ENCODE results near the gene SSBP4. TPM values are rescaled to one million over a fixed set of nuclear protein-coding genes. Genes with fewer than 3 reads are reported as not detected.

The SSBP4 gene
- total and polyA plus RNA-seq, 3 experiments from 2014 or later: 108 to 131 (median 111) TPM

DNA sequence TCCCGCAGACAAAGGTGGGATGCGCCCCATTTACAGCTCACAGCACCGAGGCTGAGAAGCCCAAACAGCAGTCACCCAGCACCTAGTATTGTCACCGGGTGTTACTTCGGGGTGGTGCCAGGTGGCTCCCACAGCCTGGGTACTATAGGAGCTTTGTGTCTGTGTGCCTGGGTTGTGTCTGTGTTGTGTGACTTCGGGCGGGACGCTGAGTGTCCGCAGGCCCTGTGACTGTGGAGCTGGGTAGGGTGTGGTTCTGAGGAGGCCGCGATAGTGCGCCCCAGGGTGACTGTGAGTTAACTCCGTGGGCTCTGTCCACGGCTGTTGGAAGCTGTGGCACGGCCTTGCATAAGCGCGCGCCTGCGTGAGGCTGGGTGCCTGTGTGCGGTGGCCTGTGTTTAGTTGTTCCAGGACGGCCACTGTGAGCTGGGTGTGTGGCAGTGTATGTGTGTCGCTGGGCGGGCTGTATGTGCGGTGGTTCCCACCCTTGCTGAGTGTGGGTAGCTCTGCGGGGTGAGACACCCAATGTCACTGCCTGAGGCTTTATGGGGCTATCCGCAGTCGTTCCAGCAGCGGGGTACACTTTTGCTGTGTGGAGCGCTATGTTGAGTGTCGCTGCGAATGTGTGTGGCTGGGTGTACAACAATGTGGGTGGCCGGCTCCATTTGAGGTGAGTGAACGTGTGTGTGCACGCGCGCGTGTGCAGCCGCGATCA lies 559 bp upstream of the SSBP4 start:
- DNase-seq: peak in 4 of 5 donors; percentile 40 to 77 (median 62)
- ChIA-PET CTCF (interaction anchor here (1.0 to 10.5 kb wide), 12 partner anchors 8 to 413 kb away, joined by 3 to 100 read pairs (median 6); partner anchors contain the start of gene UPF1), POLR2A (interaction anchor here (1.0 to 8.3 kb wide), 7 partner anchors 9 to 213 kb away, joined by 3 to 97 read pairs (median 7); partner anchors contain the start of genes ISYNA1 and JUND)
- Mint-ChIP-seq H3K27me3 (peaks cover 0 to 6% of the 10 kb centered on the region in 2 donors), H3K9me3 (no peaks in the 10 kb centered on the region), H3K27ac (peak overlapping the region; percentile 92 to 100 (median 96)), H3K4me3 (peak overlapping the region; percentile 84 to 91 (median 88)), H3K36me3 (peaks cover 0 to 5% (median 0%) of the 10 kb centered on the region in 3 donors), H3K4me1 (peaks cover 67 to 85% (median 85%) of the 10 kb centered on the region in 3 donors)
- peak overlapping the region; percentile 83 for H3K27ac ChIP-seq (ENCODE audit: low read depth, low read length)
- peaks cover 83% of the 10 kb centered on the region for H3K4me1 ChIP-seq (ENCODE audit: insufficient read depth, low read length)
- peaks cover 4% of the 10 kb centered on the region for H3K27me3 ChIP-seq (ENCODE audit: insufficient read depth, low read length, poor library complexity, severe bottlenecking)
- no peaks in the 10 kb centered on the region for H3K9me3 ChIP-seq (ENCODE audit: low read length)
- peak overlapping the region; percentile 81 for H3K4me3 ChIP-seq (ENCODE audit: low read length)
- H3K36me3 ChIP-seq (ENCODE audit: insufficient read depth, low read length): no peaks in the 10 kb centered on the region

- peaks cover 63 to 88% (median 81%) of the 10 kb centered on the region in 3 donors for H3K4me1 Mint-ChIP-seq
- CTCF ChIA-PET: interaction anchor here (0.8 to 10.5 kb wide), 10 partner anchors 9 to 141 kb away, joined by 3 to 100 read pairs (median 8); no protein-coding TSS in a partner anchor
- H3K27ac ChIP-seq (ENCODE audit: low read depth, low read length): peak overlapping the region; percentile 83
Measured at GRCh38 chr19:18419699-18420460, 682 bp downstream of the SSBP4 start.

GRCh38 chr19:18420930-18421329 lies 1.7 kb downstream of the SSBP4 start:
- Mint-ChIP-seq H3K4me3 (peak overlapping the region; percentile 90 to 98 (median 94)), H3K4me1 (peaks cover 67 to 87% (median 75%) of the 10 kb centered on the region in 3 donors), H3K27ac (peak overlapping the region; percentile 92 to 99 (median 95)), H3K36me3 (peaks cover 0 to 5% (median 0%) of the 10 kb centered on the region in 3 donors), H3K27me3 (peaks cover 0 to 6% of the 10 kb centered on the region in 2 donors), H3K9me3 (no peaks in the 10 kb centered on the region)
- H3K4me1 ChIP-seq (ENCODE audit: insufficient read depth, low read length): peaks cover 74% of the 10 kb centered on the region
- H3K9me3 ChIP-seq (ENCODE audit: low read length): no peaks in the 10 kb centered on the region
- peak overlapping the region; percentile 83 for H3K27ac ChIP-seq (ENCODE audit: low read depth, low read length)
- POLR2A ChIA-PET: interaction anchor here (0.6 to 8.3 kb wide), 3 partner anchors 14 to 149 kb away, joined by 4 to 97 read pairs (median 42); partner anchors contain the start of gene JUND
- peak in 1 of 5 donors; percentile 41 for DNase-seq
- H3K27me3 ChIP-seq (ENCODE audit: insufficient read depth, low read length, poor library complexity, severe bottlenecking): peaks cover 4% of the 10 kb centered on the region
- peak overlapping the region; percentile 47 for H3K4me3 ChIP-seq (ENCODE audit: low read length)
- CTCF ChIA-PET: interaction anchor here (0.8 to 3.9 kb wide), 5 partner anchors 8 to 142 kb away, joined by 3 to 20 read pairs (median 4); no protein-coding TSS in a partner anchor
- H3K36me3 ChIP-seq (ENCODE audit: insufficient read depth, low read length): no peaks in the 10 kb centered on the region

More at GRCh38 chr19:18419699-18420460, 682 bp downstream of the SSBP4 start:
- Histone ChIP-seq H3K4me3 (ENCODE audit: low read length) (peak overlapping the region; percentile 47), H3K9me3 (ENCODE audit: low read length) (no peaks in the 10 kb centered on the region), H3K4me1 (ENCODE audit: insufficient read depth, low read length) (peaks cover 80% of the 10 kb centered on the region), H3K27me3 (ENCODE audit: insufficient read depth, low read length, poor library complexity, severe bottlenecking) (peaks cover 4% of the 10 kb centered on the region), H3K36me3 (ENCODE audit: insufficient read depth, low read length) (no peaks in the 10 kb centered on the region)
- Mint-ChIP-seq H3K27me3 (peaks cover 0 to 6% of the 10 kb centered on the region in 2 donors), H3K36me3 (peaks cover 0 to 5% (median 0%) of the 10 kb centered on the region in 3 donors), H3K27ac (peak overlapping the region; percentile 92 to 99 (median 96)), H3K4me3 (peak overlapping the region; percentile 90 to 98 (median 94)), H3K9me3 (no peaks in the 10 kb centered on the region)
- peak; percentile 30 to 77 (median 45) for DNase-seq
- POLR2A ChIA-PET: interaction anchor here (0.6 to 8.3 kb wide), 9 partner anchors 8 to 783 kb away, joined by 3 to 97 read pairs (median 6); partner anchors contain the start of genes ISYNA1, JUND and NR2C2AP

DNA sequence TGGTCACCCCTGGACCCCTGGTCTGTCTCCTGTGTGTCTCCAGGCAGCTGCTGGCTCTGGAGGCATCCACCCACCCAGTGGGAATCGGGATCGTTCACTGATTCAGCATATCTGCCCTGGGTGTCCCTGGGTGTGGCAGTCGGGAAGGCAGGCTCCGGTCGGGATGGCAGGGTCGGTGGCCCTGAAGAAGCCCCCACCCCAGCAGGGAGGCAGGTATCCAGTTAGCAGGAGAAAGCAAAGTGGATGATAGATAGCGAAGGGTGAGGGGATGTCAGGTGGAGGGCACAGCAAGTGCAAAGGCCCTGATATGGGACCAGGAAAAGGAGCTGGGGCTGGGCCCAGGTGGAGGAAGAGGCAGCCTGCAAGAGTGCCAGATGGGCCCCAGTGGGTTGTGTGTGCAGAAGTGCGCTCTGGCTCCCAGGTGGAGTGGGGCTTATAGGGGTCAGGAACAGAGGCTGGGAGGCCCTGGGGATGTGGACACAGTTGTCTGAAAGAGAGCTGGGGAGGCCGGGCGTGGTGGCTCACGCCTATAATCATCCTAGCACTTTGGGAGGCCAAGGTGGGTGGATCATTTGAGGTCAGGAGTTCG lies 2.3 kb downstream of the SSBP4 start:
- POLR2A ChIA-PET: interaction anchor here (0.6 to 8.3 kb wide), 3 partner anchors 14 to 149 kb away, joined by 4 to 97 read pairs (median 42); partner anchors contain the start of gene JUND
- CTCF ChIA-PET: interaction anchor here (0.9 to 1.5 kb wide), 4 partner anchors 11 to 33 kb away, joined by 3 to 6 read pairs (median 3); no protein-coding TSS in a partner anchor
- peak overlapping the region; percentile 90 to 98 (median 94) for H3K4me3 Mint-ChIP-seq

GRCh38 chr19:18422530-18423191 lies 3.5 kb downstream of the SSBP4 start:
- peaks cover 0 to 2% of the 10 kb centered on the region in 2 donors for H3K27me3 Mint-ChIP-seq
- peak in 4 of 5 donors; percentile 31 to 70 (median 44) for DNase-seq
- H3K4me1 ChIP-seq (ENCODE audit: insufficient read depth, low read length): peaks cover 59% of the 10 kb centered on the region
- H3K9me3 Mint-ChIP-seq: no peaks in the 10 kb centered on the region
- H3K27ac Mint-ChIP-seq: peak overlapping the region; percentile 92 to 99 (median 96)
- ChIA-PET POLR2A (interaction anchor here (6.5 kb wide), 1 partner anchor 13 kb away, joined by 42 read pairs; no protein-coding TSS in a partner anchor), CTCF (interaction anchor here (0.9 to 1.8 kb wide), 5 partner anchors 12 to 150 kb away, joined by 3 to 13 read pairs (median 5); partner anchors contain the start of gene UBA52)
- H3K4me3 ChIP-seq (ENCODE audit: low read length): peak overlapping the region; percentile 44
- peak overlapping the region; percentile 47 for H3K27ac ChIP-seq (ENCODE audit: low read depth, low read length)
- H3K36me3 Mint-ChIP-seq: peaks cover 0 to 5% (median 0%) of the 10 kb centered on the region in 3 donors
- no peaks in the 10 kb centered on the region for H3K36me3 ChIP-seq (ENCODE audit: insufficient read depth, low read length)
- H3K27me3 ChIP-seq (ENCODE audit: insufficient read depth, low read length, poor library complexity, severe bottlenecking): peaks cover 4% of the 10 kb centered on the region
- H3K9me3 ChIP-seq (ENCODE audit: low read length): no peaks in the 10 kb centered on the region
- peak overlapping the region; percentile 77 to 98 (median 93) for H3K4me3 Mint-ChIP-seq
- H3K4me1 Mint-ChIP-seq: peaks cover 61 to 87% (median 62%) of the 10 kb centered on the region in 3 donors

More for the DNA sequence above, 2.3 kb downstream of the SSBP4 start:
- Mint-ChIP-seq H3K27ac (peak overlapping the region; percentile 92 to 99 (median 95)), H3K9me3 (no peaks in the 10 kb centered on the region), H3K27me3 (peaks cover 0 to 2% of the 10 kb centered on the region in 2 donors), H3K4me1 (peaks cover 65 to 86% (median 72%) of the 10 kb centered on the region in 3 donors), H3K36me3 (peaks cover 0 to 5% (median 0%) of the 10 kb centered on the region in 3 donors)
- no peaks in the 10 kb centered on the region for H3K36me3 ChIP-seq (ENCODE audit: insufficient read depth, low read length)
- peak overlapping the region; percentile 83 for H3K27ac ChIP-seq (ENCODE audit: low read depth, low read length)
- no peaks in the 10 kb centered on the region for H3K9me3 ChIP-seq (ENCODE audit: low read length)
- no peak overlapping the region for H3K4me3 ChIP-seq (ENCODE audit: low read length)
- DNase-seq: peak in 1 of 5 donors; percentile 47
- peaks cover 4% of the 10 kb centered on the region for H3K27me3 ChIP-seq (ENCODE audit: insufficient read depth, low read length, poor library complexity, severe bottlenecking)
- peaks cover 69% of the 10 kb centered on the region for H3K4me1 ChIP-seq (ENCODE audit: insufficient read depth, low read length)

DNA sequence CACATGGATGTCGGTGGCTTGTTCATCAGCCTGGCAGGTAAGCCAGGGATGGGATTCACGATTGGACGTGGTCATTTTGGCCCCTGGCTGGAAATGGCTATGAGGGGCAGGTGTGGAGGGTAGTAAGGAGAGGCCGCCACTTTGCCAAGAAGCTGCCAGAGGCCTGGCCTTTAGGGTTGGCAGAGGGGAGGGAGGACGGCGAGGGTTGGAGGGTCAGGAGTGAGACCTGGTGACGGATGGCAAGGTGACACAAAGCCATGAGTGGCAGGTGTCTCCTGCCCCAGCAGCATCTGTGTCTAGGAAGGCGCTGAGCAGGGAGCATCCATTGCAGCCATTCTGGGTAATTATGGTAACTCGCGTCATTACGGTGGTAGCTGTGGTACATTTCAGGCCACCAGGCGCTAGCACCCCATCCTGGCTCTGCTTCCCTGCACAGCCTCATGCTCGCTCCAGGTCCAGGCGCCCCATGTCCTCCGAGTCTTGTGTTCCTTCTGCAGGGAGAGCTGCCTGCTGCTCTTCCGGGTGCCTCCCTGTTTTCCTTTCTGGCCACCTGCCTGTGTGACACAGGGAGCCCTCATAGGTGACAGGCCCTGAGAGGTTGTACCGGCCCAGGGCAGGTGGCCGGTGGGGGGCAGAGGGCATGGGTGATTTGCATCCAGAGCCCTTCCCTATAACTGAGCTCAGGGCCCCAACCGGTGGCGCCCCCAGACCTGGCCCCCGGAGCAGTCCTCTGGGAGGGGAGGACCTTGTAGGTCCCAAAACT lies 4.2 kb downstream of the SSBP4 start:
- peak overlapping the region; percentile 77 to 98 (median 93) for H3K4me3 Mint-ChIP-seq
- peaks cover 0 to 6% (median 0%) of the 10 kb centered on the region in 3 donors for H3K36me3 Mint-ChIP-seq
- no peaks in the 10 kb centered on the region for H3K9me3 Mint-ChIP-seq
- H3K36me3 ChIP-seq (ENCODE audit: insufficient read depth, low read length): no peaks in the 10 kb centered on the region
- ChIA-PET CTCF (interaction anchor here (1.3 to 1.8 kb wide), 2 partner anchors 13 to 149 kb away, joined by 5 to 13 read pairs; partner anchors contain the start of gene UBA52), POLR2A (interaction anchor here (6.5 kb wide), 1 partner anchor 12 kb away, joined by 42 read pairs; no protein-coding TSS in a partner anchor)
- H3K27ac Mint-ChIP-seq: peak overlapping the region; percentile 92 to 99 (median 96)
- peak overlapping the region; percentile 47 for H3K27ac ChIP-seq (ENCODE audit: low read depth, low read length)
- H3K27me3 ChIP-seq (ENCODE audit: insufficient read depth, low read length, poor library complexity, severe bottlenecking): no peaks in the 10 kb centered on the region
- peak overlapping the region; percentile 44 for H3K4me3 ChIP-seq (ENCODE audit: low read length)
- peak in 1 of 5 donors; percentile 46 for DNase-seq
- peaks cover 55% of the 10 kb centered on the region for H3K4me1 ChIP-seq (ENCODE audit: insufficient read depth, low read length)
- H3K9me3 ChIP-seq (ENCODE audit: low read length): no peaks in the 10 kb centered on the region
- H3K27me3 Mint-ChIP-seq: peaks cover 0 to 2% of the 10 kb centered on the region in 2 donors
- H3K4me1 Mint-ChIP-seq: peaks cover 54 to 86% (median 55%) of the 10 kb centered on the region in 3 donors

All from CD8-positive, alpha-beta memory T cell (primary cell).